H1 (cell line): ENCODE results near the gene MYOCD.

ENCODE experiments used
- HDAC2 ChIP-seq, 2 experiments: fragments of 300-600 bp in 1 of 2; sonication (generic) in 1 of 2; IDR thresholded peaks; 2 replicates each; pipeline ENCODE4 v1.6.1; 2011 to 2012; ENCODE audit warnings: low read depth in 2 of 2, low read length in 2 of 2, mild to moderate bottlenecking in 2 of 2, moderate library complexity in 2 of 2, borderline replicate concordance in 1 of 2, inconsistent platforms in 1 of 2
- POLR2A ChIP-seq, 2 experiments: IDR thresholded peaks; 1 replicate in 1 of 2; 2 replicates in 1 of 2; pipeline ENCODE4 v1.6.1; 2011; ENCODE audit warnings: low read depth in 2 of 2, low read length in 2 of 2, mild to moderate bottlenecking in 2 of 2; ENCODE audit errors: control extremely low read depth in 1 of 2
- POLR2AphosphoS5 ChIP-seq: IDR thresholded peaks from 2 replicates; pipeline ENCODE4 v1.6.1; 2011; ENCODE audit warnings: low read depth, low read length
- SIX5 ChIP-seq: IDR thresholded peaks from 2 replicates; pipeline ENCODE4 v1.6.1; 2011; ENCODE audit warnings: mild to moderate bottlenecking, low read depth, low read length
- TBP ChIP-seq: IDR thresholded peaks from 2 replicates; pipeline ENCODE4 v1.6.1; 2011; ENCODE audit warnings: low read depth, low read length, improper control_type of control experiment
- TCF12 ChIP-seq: IDR thresholded peaks from 2 replicates; pipeline ENCODE4 v1.6.1; 2011; ENCODE audit warnings: low read depth, mild to moderate bottlenecking, low read length
- TF ChIP-seq, protein P1 (sequence below), 3 experiments: IDR thresholded peaks; 1 replicate in 2 of 3; 2 replicates in 1 of 3; pipeline versions ENCODE4 v1.5.1 to v1.6.1; 2011; ENCODE audit warnings: low read length in 3 of 3, mild to moderate bottlenecking in 3 of 3, inconsistent platforms in 2 of 3, low read depth in 1 of 3, moderate library complexity in 1 of 3; ENCODE audit not compliant: insufficient read depth in 1 of 3; ENCODE audit errors: control extremely low read depth in 1 of 3

- no peak for TF ChIP-seq POLR2A (IDR thresholded peaks at IDR 0.05; ENCODE audit: control extremely low read depth in 1 of 2, low read depth in 2 of 2, low read length in 2 of 2)
- no peak for TF ChIP-seq SIX5
- TF ChIP-seq, protein P1, sequence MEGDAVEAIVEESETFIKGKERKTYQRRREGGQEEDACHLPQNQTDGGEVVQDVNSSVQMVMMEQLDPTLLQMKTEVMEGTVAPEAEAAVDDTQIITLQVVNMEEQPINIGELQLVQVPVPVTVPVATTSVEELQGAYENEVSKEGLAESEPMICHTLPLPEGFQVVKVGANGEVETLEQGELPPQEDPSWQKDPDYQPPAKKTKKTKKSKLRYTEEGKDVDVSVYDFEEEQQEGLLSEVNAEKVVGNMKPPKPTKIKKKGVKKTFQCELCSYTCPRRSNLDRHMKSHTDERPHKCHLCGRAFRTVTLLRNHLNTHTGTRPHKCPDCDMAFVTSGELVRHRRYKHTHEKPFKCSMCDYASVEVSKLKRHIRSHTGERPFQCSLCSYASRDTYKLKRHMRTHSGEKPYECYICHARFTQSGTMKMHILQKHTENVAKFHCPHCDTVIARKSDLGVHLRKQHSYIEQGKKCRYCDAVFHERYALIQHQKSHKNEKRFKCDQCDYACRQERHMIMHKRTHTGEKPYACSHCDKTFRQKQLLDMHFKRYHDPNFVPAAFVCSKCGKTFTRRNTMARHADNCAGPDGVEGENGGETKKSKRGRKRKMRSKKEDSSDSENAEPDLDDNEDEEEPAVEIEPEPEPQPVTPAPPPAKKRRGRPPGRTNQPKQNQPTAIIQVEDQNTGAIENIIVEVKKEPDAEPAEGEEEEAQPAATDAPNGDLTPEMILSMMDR (IDR thresholded peaks at IDR 0.05; ENCODE audit: control extremely low read depth in 1 of 3, insufficient read depth in 1 of 3, low read depth in 1 of 3, low read length in 3 of 3), result no peak
- no peak for TF ChIP-seq TBP
- no peak for TF ChIP-seq POLR2AphosphoS5
- no peak for TF ChIP-seq TCF12
- no peak for TF ChIP-seq HDAC2 (IDR thresholded peaks at IDR 0.05; ENCODE audit: borderline replicate concordance in 1 of 2, low read depth in 2 of 2, low read length in 2 of 2)
These were observed 23.7 kb upstream of the MYOCD start for GRCh38 chr17:12642034-12642433.
